GM12878 (cell line): ENCODE data around the gene BMF. TPM values are rescaled to one million over a fixed set of nuclear protein-coding genes. Genes with fewer than 3 reads are reported as not detected.

Source experiments
- ATAC-seq: fragments of 200-7000 bp; cut with Tn5 transposase; 3 replicates; pipeline ENCODE4 v1.9.1; 2020; ENCODE audit warnings: mild to moderate bottlenecking, moderate library complexity
- BruUV-seq: library from RNA; stranded (reverse); fragments of 400-500 nt; replicated peaks from 2 replicates; lab custom pipeline; 2021; lab: Mats Ljungman, UMichigan
- CTCF ChIA-PET: fragments of 300-600 bp; sonication (Branson Sonifier 250); formaldehyde crosslinking; extraction: SDS; loops from one replicate; lab custom pipeline; 2021; ENCODE audit warnings: inconsistent platforms; lab: Yijun Ruan, JAX
- POLR2A ChIA-PET: fragments of 350-600 bp; formaldehyde crosslinking; extraction: SDS; loops from one replicate; lab custom pipeline; 2021; ENCODE audit warnings: inconsistent platforms; lab: Charles Lee
- RAD21 ChIA-PET: fragments of 300-600 bp; sonication (Branson Sonifier 250); formaldehyde crosslinking; loops from one replicate; lab custom pipeline; 2023; ENCODE audit warnings: antibody characterized with exemption; ENCODE audit not compliant: unreplicated experiment; lab: Charles Lee
- SMC1A ChIA-PET: fragments of 300-600 bp; sonication (Branson Sonifier 250); formaldehyde crosslinking; loops from one replicate; lab custom pipeline; 2023; ENCODE audit not compliant: unreplicated experiment, uncharacterized antibody; lab: Charles Lee
- DNase-seq: peaks from one replicate; pipeline ENCODE4 v3.0.0-alpha.2; 2011; ENCODE audit warnings: low read depth, low spot score
- FAIRE-seq: peaks from 3 replicates; lab custom pipeline; 2011; peaks lifted over from hg19 to GRCh38; lab: Jason Lieb, UNC
- H2AFZ ChIP-seq: 2 replicates; pipeline ENCODE4 v1.6.0; 2011; ENCODE audit warnings: low read depth, low read length, control low read depth; ENCODE audit not compliant: control insufficient read depth
- H3K27ac ChIP-seq: 2 replicates; pipeline ENCODE4 v1.5.1; 2011; ENCODE audit warnings: control low read depth; ENCODE audit not compliant: control insufficient read depth, insufficient read depth
- H3K27me3 ChIP-seq, 2 experiments: replicated peaks in 1 of 2; 2 replicates each; pipeline versions ENCODE4 v1.6.0 to v1.6.1; 2011; ENCODE audit warnings: low read length in 1 of 2; ENCODE audit not compliant: control insufficient read depth in 2 of 2, insufficient read depth in 2 of 2
- H3K36me3 ChIP-seq, 2 experiments: 2 replicates each; pipeline ENCODE4 v1.5.1; 2011; ENCODE audit warnings: low read length in 1 of 2; ENCODE audit not compliant: control insufficient read depth in 2 of 2, insufficient read depth in 2 of 2
- H3K4me1 ChIP-seq: 2 replicates; pipeline ENCODE4 v1.6.1; 2011; ENCODE audit warnings: mild to moderate bottlenecking, low read length, moderate library complexity, mixed read lengths; ENCODE audit not compliant: control insufficient read depth, insufficient read depth
- H3K4me2 ChIP-seq: 2 replicates; pipeline ENCODE4 v1.6.0; 2011; ENCODE audit warnings: control low read depth; ENCODE audit not compliant: control insufficient read depth, insufficient read depth
- H3K4me3 ChIP-seq: fragments of 200-600 bp; sonication (generic); 2 replicates; pipeline ENCODE4 v1.5.1; 2016
- H3K79me2 ChIP-seq: 2 replicates; pipeline ENCODE4 v1.6.0; 2011; ENCODE audit warnings: low read length; ENCODE audit not compliant: control insufficient read depth, insufficient read depth
- H3K9ac ChIP-seq: 2 replicates; pipeline ENCODE4 v1.8.0; 2011; ENCODE audit warnings: low read length, control low read depth, mixed read lengths; ENCODE audit not compliant: control insufficient read depth, insufficient read depth
- H3K9me3 ChIP-seq: replicated peaks from 3 replicates; pipeline ENCODE4 v1.5.1; 2011; ENCODE audit warnings: mild to moderate bottlenecking, low read length; ENCODE audit not compliant: control insufficient read depth, insufficient read depth
- H4K20me1 ChIP-seq: 2 replicates; pipeline ENCODE4 v1.6.0; 2011; ENCODE audit not compliant: control insufficient read depth, insufficient read depth
- NFYA ChIP-seq: IDR thresholded peaks from 2 replicates; pipeline ENCODE4 v1.6.1; 2011; ENCODE audit warnings: low read depth, mild to moderate bottlenecking, low read length, improper control_type of control experiment, borderline replicate concordance
- RFX5 ChIP-seq: IDR thresholded peaks from 2 replicates; pipeline ENCODE4 v1.6.1; 2011; ENCODE audit warnings: low read depth, low read length, improper control_type of control experiment
- TBL1XR1 ChIP-seq: IDR thresholded peaks from 2 replicates; pipeline ENCODE4 v1.6.1; 2012; ENCODE audit warnings: low read depth, low read length, improper control_type of control experiment
- ZNF274 ChIP-seq: IDR thresholded peaks from one replicate; pipeline ENCODE4 v1.8.0; 2011; ENCODE audit not compliant: insufficient read length, insufficient read depth
- WGBS: methylation state at CpG from one replicate; pipeline ENCODE4 v1.1.6; 2016; ENCODE audit warnings: low lambda C conversion rate; ENCODE audit not compliant: insufficient replicate concordance, insufficient coverage; ENCODE audit errors: missing lambda C conversion rate; 5-methylcytosine and 5-hydroxymethylcytosine counted together
- in situ Hi-C: fragments of 300-500 bp; cut with MboI; formaldehyde crosslinking; loops from 9 replicates; pipeline ENCODE4 v1.14.3; 2018; ENCODE audit warnings: mixed read lengths
- intact Hi-C: fragments of 100-400 bp; cut with micrococcal nuclease; formaldehyde crosslinking; loops from one replicate; pipeline ENCODE4 v1.14.2; 2022; ENCODE audit not compliant: unreplicated experiment
- polyA plus RNA-seq, 11 experiments: library from polyadenylated mRNA; depleted of rRNA in 4 of 11; unstranded in 6 of 11; stranded (reverse) in 5 of 11; fragments of >200 nt; fragmentation: Nextera tagmentation in 4 of 11; fragmentation: Illumina TruSeq in 1 of 11; extraction: Ambion mirVana in 4 of 11; extraction: Trizol in 1 of 11; gene quantifications; 1 replicate in 1 of 11; 2 replicates in 10 of 11; pipeline versions ENCODE4 v1.2.1 to v1.2.3, GENCODE V29; 2011 to 2016; ENCODE audit warnings: inconsistent platforms in 2 of 11, missing spikeins in 2 of 11, low read depth in 1 of 11
- total RNA-seq, 4 experiments: library from RNA; depleted of rRNA in 3 of 4; stranded (reverse); fragments of >200 nt in 3 of 4; fragmentation: Illumina TruSeq in 1 of 4; extraction: Trizol in 1 of 4; gene quantifications; 2 replicates each; pipeline versions ENCODE4 v1.2.1 to v1.2.3, GENCODE V29; 2013 to 2021
- TF ChIP-seq, protein P1 (sequence below): fragments of 450-650 bp; IDR thresholded peaks from 2 replicates; pipeline ENCODE4 v1.6.1; 2014; ENCODE audit warnings: mild to moderate bottlenecking
- TF ChIP-seq, protein P2 (sequence below): fragments of 450-650 bp; IDR thresholded peaks from 2 replicates; pipeline ENCODE4 v1.6.1; 2018; ENCODE audit warnings: borderline replicate concordance, mild to moderate bottlenecking; ENCODE audit not compliant: partially characterized antibody
- TF ChIP-seq, protein P3 (sequence below): fragments of 450-650 bp; IDR thresholded peaks from 2 replicates; pipeline ENCODE4 v1.6.1; 2016; ENCODE audit warnings: mild to moderate bottlenecking
- TF ChIP-seq, protein P4 (sequence below): fragments of 450-650 bp; IDR thresholded peaks from 2 replicates; pipeline ENCODE4 v1.6.1; 2017; ENCODE audit warnings: mild to moderate bottlenecking, moderate library complexity
- TF ChIP-seq, protein P5 (sequence below): IDR thresholded peaks from 2 replicates; pipeline ENCODE4 v1.6.1; 2011; ENCODE audit warnings: low read depth, low read length, improper control_type of control experiment, borderline replicate concordance
- TF ChIP-seq, protein P6 (sequence below): fragments of 450-650 bp; IDR thresholded peaks from 2 replicates; pipeline ENCODE4 v1.6.1; 2018; ENCODE audit warnings: mild to moderate bottlenecking, low read depth, moderate library complexity; ENCODE audit not compliant: partially characterized antibody

Gene BMF
- total and polyA plus RNA-seq, 10 of the 15 experiments (the other 5 are each of a cell fraction or from before 2014, with no cell fraction given) = 0.82 to 34.9 (median 16.9) TPM

DNA sequence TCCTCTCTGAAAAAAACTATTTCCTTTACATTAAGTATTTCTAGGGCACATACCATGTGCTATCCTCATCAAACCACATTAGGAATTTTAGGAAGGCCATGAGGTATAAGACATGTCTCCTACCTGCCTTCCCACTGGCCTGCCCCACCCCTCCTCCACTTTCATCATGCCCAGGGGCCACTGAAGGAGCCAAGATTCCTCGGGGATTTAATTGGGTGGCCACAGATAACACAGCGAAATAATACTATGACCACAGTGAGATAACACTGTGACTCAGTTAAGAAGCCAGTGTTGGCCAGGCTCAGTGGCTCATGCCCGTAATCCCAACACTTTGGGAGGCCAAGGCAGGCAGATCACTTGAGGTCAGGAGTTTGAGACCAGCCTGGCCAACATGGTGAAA is 9.8 kb upstream of the BMF start:
- H2AFZ ChIP-seq = no peak overlapping the region
- in situ Hi-C loops (no loop called here), intact Hi-C loops (no loop called here)
- H4K20me1 ChIP-seq = no peaks in the 10 kb centered on the region
- H3K4me3 ChIP-seq = no peak overlapping the region
- POLR2A ChIA-PET = no interaction called here
- no peaks in the 10 kb centered on the region for H3K9me3 ChIP-seq
- RAD21 ChIA-PET = interaction anchor here (1.7 kb wide), 1 partner anchor 12 kb away, joined by 5 read pairs; no protein-coding TSS in a partner anchor
- CTCF ChIA-PET = interaction anchor here (1.0 kb wide), 1 partner anchor 15 kb away, joined by 3 read pairs; no protein-coding TSS in a partner anchor
- H3K4me2 ChIP-seq = no peak overlapping the region
- WGBS = 96% methylated on average over 3 of the region's 3 CpGs
- no peak overlapping the region for H3K27ac ChIP-seq
- peaks cover 20% of the 10 kb centered on the region for H3K4me1 ChIP-seq
- DNase-seq (no peak), FAIRE-seq (no peak), ATAC-seq (no peak)
- no peaks in the 10 kb centered on the region for H3K36me3 ChIP-seq
- H3K9ac ChIP-seq = no peak overlapping the region
- SMC1A ChIA-PET = interaction anchor here (1.0 to 29.7 kb wide), 2 partner anchors 40 to 75 kb away, joined by 3 to 981 read pairs; no protein-coding TSS in a partner anchor
- BruUV-seq = no TSS peak
- H3K79me2 ChIP-seq = no peaks in the 10 kb centered on the region
- H3K27me3 ChIP-seq = no peaks in the 10 kb centered on the region
- TF ChIP-seq ZNF274 (no peak), TBL1XR1 (no peak), RFX5 (no peak), NFYA (no peak)
- TF ChIP-seq, protein P1, sequence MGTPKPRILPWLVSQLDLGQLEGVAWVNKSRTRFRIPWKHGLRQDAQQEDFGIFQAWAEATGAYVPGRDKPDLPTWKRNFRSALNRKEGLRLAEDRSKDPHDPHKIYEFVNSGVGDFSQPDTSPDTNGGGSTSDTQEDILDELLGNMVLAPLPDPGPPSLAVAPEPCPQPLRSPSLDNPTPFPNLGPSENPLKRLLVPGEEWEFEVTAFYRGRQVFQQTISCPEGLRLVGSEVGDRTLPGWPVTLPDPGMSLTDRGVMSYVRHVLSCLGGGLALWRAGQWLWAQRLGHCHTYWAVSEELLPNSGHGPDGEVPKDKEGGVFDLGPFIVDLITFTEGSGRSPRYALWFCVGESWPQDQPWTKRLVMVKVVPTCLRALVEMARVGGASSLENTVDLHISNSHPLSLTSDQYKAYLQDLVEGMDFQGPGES = no peak
- TF ChIP-seq, protein P2, sequence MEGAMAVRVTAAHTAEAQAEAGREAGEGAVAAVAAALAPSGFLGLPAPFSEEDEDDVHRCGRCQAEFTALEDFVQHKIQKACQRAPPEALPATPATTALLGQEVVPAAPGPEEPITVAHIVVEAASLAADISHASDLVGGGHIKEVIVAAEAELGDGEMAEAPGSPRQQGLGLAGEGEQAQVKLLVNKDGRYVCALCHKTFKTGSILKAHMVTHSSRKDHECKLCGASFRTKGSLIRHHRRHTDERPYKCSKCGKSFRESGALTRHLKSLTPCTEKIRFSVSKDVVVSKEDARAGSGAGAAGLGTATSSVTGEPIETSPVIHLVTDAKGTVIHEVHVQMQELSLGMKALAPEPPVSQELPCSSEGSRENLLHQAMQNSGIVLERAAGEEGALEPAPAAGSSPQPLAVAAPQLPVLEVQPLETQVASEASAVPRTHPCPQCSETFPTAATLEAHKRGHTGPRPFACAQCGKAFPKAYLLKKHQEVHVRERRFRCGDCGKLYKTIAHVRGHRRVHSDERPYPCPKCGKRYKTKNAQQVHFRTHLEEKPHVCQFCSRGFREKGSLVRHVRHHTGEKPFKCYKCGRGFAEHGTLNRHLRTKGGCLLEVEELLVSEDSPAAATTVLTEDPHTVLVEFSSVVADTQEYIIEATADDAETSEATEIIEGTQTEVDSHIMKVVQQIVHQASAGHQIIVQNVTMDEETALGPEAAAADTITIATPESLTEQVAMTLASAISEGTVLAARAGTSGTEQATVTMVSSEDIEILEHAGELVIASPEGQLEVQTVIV = no peak
- TF ChIP-seq, protein P3, sequence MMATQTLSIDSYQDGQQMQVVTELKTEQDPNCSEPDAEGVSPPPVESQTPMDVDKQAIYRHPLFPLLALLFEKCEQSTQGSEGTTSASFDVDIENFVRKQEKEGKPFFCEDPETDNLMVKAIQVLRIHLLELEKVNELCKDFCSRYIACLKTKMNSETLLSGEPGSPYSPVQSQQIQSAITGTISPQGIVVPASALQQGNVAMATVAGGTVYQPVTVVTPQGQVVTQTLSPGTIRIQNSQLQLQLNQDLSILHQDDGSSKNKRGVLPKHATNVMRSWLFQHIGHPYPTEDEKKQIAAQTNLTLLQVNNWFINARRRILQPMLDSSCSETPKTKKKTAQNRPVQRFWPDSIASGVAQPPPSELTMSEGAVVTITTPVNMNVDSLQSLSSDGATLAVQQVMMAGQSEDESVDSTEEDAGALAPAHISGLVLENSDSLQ = no peak
- TF ChIP-seq, protein P4, sequence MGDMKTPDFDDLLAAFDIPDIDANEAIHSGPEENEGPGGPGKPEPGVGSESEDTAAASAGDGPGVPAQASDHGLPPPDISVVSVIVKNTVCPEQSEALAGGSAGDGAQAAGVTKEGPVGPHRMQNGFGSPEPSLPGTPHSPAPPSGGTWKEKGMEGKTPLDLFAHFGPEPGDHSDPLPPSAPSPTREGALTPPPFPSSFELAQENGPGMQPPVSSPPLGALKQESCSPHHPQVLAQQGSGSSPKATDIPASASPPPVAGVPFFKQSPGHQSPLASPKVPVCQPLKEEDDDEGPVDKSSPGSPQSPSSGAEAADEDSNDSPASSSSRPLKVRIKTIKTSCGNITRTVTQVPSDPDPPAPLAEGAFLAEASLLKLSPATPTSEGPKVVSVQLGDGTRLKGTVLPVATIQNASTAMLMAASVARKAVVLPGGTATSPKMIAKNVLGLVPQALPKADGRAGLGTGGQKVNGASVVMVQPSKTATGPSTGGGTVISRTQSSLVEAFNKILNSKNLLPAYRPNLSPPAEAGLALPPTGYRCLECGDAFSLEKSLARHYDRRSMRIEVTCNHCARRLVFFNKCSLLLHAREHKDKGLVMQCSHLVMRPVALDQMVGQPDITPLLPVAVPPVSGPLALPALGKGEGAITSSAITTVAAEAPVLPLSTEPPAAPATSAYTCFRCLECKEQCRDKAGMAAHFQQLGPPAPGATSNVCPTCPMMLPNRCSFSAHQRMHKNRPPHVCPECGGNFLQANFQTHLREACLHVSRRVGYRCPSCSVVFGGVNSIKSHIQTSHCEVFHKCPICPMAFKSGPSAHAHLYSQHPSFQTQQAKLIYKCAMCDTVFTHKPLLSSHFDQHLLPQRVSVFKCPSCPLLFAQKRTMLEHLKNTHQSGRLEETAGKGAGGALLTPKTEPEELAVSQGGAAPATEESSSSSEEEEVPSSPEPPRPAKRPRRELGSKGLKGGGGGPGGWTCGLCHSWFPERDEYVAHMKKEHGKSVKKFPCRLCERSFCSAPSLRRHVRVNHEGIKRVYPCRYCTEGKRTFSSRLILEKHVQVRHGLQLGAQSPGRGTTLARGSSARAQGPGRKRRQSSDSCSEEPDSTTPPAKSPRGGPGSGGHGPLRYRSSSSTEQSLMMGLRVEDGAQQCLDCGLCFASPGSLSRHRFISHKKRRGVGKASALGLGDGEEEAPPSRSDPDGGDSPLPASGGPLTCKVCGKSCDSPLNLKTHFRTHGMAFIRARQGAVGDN = no peak
- TF ChIP-seq, protein P5, sequence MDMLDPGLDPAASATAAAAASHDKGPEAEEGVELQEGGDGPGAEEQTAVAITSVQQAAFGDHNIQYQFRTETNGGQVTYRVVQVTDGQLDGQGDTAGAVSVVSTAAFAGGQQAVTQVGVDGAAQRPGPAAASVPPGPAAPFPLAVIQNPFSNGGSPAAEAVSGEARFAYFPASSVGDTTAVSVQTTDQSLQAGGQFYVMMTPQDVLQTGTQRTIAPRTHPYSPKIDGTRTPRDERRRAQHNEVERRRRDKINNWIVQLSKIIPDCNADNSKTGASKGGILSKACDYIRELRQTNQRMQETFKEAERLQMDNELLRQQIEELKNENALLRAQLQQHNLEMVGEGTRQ = no peak
- TF ChIP-seq, protein P6, sequence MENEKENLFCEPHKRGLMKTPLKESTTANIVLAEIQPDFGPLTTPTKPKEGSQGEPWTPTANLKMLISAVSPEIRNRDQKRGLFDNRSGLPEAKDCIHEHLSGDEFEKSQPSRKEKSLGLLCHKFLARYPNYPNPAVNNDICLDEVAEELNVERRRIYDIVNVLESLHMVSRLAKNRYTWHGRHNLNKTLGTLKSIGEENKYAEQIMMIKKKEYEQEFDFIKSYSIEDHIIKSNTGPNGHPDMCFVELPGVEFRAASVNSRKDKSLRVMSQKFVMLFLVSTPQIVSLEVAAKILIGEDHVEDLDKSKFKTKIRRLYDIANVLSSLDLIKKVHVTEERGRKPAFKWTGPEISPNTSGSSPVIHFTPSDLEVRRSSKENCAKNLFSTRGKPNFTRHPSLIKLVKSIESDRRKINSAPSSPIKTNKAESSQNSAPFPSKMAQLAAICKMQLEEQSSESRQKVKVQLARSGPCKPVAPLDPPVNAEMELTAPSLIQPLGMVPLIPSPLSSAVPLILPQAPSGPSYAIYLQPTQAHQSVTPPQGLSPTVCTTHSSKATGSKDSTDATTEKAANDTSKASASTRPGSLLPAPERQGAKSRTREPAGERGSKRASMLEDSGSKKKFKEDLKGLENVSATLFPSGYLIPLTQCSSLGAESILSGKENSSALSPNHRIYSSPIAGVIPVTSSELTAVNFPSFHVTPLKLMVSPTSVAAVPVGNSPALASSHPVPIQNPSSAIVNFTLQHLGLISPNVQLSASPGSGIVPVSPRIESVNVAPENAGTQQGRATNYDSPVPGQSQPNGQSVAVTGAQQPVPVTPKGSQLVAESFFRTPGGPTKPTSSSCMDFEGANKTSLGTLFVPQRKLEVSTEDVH = no peak
